NOMO-1 (cell line): Measurements from ENCODE around the gene CDH19.
A peak's percentile ranks its signal among the peaks of the same experiment; 100 is the strongest.

ENCODE experiments used
- DNase-seq, 2 experiments: peaks; one replicate each; lab custom pipeline; 2025; ENCODE audit not compliant: unreplicated experiment in 2 of 2; lab: John Stamatoyannopoulos, UW

Gene CDH19, protein sequence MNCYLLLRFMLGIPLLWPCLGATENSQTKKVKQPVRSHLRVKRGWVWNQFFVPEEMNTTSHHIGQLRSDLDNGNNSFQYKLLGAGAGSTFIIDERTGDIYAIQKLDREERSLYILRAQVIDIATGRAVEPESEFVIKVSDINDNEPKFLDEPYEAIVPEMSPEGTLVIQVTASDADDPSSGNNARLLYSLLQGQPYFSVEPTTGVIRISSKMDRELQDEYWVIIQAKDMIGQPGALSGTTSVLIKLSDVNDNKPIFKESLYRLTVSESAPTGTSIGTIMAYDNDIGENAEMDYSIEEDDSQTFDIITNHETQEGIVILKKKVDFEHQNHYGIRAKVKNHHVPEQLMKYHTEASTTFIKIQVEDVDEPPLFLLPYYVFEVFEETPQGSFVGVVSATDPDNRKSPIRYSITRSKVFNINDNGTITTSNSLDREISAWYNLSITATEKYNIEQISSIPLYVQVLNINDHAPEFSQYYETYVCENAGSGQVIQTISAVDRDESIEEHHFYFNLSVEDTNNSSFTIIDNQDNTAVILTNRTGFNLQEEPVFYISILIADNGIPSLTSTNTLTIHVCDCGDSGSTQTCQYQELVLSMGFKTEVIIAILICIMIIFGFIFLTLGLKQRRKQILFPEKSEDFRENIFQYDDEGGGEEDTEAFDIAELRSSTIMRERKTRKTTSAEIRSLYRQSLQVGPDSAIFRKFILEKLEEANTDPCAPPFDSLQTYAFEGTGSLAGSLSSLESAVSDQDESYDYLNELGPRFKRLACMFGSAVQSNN

DNA sequence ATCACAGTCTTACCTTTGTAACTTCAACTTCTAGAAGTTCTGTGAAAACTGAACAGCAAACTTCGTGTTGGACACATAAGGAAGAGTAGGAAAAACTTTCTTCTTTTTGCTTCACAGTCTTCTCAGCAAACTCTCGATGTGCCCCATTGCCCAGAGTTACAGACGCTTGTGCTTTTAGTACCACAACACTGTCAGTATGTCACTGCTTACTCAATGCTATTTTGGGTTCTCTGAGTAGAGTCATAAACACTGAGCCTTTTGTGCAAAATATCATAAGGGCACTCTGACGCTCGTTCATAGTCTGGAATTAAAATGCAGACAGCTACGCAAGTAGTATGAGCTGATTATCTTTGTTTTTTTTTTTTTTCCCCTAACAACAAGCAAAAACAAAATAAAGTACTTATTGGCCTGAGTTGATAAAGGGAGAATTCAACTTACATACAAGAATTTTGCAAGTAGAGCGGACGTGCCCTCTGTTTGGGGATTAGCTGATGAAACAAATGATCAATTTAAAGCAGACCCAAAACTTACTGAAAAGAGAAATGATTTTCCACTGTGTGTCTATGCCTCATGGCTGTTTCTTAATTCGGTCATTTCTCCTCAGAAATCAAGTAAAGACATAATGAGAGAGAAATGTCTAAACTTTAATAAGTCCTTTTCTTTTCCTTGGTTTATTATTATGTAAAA is at the start of gene CDH19:
Gene CDH19, minus strand, starts transcription at position 150 of the 687 bp plus-strand sequence. CDS start 31,886 bp downstream, outside the sequence.
- DNase-seq = no peak

DNA sequence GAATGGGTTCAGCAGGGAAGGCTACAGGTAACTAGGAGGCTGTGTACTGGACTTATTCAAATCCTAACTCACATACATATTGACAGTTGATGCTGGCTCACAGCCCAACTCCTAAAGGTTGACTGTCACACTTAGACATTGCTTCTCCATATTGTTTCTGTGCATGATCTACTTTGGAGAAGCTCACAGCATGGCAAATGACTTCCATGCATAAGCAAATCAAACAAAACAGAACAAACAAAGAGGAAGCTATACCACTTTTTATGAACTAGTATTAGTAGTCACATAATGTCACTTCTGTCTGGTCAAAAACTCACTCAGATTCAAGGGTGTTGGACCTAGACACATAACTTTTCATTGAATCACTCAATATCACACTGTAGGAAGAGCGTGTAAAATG is 43.8 kb upstream of the CDH19 start:
- DNase-seq = no peak

DNA sequence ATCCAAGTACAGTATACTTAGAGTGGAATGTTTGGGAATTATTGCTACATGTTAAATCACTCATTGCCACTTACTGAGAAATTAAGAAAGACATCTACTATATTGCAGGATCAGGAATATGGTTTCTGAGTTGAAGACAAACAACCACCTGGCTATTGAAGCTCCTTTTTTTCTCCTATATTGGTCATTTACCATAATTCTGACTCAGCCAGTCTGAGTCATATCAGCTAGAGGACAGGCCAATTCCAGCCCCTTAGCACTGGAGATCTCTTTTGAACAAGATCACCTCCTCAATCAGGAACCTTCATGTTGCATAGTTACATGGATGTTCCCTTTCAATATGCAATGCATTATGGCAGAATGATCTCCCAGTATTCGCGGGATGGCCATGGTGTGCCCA is 42.7 kb upstream of the CDH19 start:
- DNase-seq = no peak

DNA sequence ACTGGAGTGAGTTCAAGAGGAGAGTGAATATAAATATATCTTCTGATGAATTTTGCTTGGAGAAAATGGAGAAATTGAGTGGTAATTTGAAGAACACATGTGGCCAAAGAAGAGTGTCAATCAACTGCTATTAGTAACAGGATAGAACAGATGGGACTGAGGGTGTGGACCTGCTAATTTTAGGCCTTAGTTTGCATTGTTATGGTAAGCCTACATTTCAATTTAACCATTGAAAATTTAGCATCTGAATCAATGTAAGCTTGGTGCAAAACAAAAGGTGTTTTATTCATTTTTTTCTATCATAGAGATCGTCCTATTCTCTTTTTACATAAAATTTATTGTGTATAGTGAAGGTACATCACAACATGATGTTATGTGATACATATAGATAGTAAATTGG is 42.1 kb upstream of the CDH19 start:
- DNase-seq = no peak

DNA sequence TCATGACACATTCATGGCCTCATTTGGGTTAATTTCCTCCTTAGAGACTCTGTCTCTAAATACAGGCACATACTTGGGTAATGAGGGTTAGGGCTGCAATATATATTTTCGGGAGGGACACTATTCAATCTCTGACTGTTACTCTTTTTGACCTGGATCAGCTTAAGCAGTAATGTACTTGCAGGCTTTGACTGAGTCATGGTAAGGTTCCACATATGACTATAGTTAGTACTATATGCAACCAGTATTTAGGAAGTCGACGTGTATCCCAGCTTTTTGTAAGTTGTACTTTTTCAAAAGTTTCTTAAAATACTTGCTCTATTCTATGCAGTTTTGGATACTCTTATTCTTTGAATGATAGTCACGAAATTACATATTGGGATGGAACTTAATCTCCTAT is 37.2 kb upstream of the CDH19 start:
- DNase-seq = no peak

DNA sequence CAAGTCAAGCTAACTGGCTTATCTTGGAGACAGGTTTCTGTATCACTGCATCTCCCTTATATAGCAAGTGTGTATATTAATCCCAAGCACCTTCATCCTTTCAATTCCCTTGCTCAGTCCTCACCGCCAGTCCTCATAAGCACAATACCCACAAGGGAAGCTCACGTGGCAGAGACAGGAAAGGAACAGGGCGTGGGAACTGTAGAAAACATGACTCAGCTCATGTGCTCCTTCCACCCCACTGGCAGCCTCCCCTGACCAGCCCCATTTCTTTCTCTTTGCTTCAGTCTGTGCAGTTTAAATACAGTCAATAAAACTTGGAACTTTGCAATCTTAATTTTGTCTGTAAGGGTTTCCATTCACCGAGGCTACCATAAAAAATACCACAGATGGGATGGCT is 36.5 kb upstream of the CDH19 start:
- DNase-seq = no peak

DNA sequence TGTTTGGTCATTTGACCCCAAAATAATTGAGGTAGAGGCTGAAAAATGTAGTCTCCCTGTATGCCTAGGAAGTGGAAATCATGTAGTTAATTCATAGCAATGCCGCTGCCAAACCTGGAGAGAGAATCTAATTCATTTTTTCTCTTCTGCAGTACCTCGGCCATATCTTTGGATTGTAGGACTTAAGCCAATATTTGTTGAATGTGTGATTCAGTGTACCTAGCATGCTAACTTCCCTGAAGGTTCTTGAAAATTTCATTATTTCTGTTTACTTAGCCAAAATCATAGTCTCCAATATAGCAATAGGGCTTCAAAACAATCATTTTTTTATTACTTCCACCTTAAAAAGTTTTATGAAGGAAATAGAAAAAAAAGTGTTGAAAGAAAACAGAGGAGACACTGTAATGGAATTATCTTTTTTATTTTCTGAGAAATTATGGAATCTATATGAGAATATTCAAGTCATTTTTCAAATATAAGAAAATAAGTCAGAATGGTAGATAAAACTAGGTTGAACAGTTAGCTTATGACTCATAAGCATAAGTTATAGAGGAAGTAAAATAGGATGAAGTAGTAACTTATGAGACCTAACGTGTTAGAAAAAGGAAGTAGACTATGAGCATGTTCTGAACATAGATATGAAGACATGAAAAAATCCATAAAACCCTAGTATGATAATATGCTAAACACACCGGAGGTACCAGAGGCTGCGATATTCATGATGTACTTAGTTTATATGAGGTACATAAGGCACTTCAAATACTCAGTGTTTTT is 35.2 kb upstream of the CDH19 start:
- DNase-seq = peak; percentile 5 to 75

DNA sequence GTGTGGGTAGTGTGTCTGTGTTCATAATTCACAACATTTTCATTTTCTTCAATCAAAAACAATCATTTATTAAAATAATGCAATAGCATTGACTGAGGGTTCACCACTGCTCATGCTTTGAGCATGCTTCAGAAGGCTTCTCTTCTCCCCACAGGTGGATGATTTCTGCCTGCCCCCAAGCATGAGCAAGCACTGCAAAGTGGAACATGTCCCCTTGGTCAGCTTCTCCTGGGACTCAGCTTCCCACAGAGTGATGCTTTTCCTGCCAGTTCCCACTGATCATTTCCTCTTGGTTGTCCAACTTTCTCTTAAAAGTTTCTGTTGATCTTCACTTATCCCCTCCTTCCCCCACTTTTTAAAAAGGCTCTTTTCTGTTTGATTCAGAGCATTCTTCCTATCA is 31.5 kb upstream of the CDH19 start:
- no peak for DNase-seq

DNA sequence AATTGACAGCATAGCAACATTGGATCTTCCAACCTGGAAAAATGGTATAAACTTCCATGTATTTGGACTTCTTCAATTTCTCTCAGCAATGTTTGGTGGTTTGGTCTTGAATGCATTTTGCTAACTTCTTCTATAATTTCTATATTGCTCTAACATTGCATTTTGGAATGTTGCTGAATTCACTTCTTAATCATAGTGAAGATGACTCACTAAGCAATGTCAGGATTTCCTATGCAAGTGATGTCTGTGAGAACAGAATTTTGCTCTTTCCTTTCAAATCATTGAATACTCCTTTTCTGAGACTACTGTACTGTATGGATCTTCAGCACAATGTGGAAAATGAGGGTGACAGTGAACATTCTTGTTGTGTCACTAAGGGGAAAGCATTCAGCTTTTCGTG is 28.9 kb upstream of the CDH19 start:
- no peak for DNase-seq

DNA sequence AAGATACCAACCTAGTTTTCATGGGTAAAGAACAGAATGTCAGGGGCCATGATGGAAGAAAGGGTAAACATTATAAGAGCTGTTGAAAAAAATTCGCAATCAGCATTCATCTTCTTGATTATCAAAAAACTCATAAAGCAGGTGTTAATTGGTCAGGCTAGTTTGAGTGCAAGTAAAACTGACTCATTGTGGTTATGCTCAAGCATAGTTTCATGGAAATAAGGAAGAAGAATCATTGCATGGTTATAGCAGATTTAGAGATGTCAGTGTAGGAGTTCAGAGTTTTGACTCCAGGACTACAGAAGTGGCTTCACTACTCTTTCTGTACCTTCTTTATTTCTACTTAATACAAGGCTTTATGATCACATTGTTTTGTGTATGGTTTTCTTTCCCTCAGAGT is 26.9 kb upstream of the CDH19 start:
- DNase-seq = peak; percentile 4 to 56

DNA sequence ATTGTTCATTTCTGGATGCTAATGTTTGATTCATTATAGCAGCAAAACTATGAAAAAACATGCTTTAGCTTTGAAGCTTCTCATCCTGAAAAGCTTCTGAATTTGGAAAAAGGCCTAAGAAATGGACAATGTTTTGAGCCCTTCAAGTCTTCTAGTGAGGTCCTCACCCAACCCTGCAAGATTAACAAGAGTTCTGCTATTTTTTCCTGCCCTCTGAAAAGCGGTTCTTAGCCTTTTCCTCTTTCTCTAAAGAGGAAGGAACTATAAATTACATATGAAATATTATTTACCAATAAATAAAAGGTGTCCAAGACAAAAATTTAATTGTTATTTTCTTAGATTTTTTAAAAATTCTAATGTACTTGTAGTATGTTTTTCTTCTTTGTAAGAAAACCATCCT is 19.9 kb upstream of the CDH19 start:
- peak in 1 of 2 experiments; percentile 9 for DNase-seq

DNA sequence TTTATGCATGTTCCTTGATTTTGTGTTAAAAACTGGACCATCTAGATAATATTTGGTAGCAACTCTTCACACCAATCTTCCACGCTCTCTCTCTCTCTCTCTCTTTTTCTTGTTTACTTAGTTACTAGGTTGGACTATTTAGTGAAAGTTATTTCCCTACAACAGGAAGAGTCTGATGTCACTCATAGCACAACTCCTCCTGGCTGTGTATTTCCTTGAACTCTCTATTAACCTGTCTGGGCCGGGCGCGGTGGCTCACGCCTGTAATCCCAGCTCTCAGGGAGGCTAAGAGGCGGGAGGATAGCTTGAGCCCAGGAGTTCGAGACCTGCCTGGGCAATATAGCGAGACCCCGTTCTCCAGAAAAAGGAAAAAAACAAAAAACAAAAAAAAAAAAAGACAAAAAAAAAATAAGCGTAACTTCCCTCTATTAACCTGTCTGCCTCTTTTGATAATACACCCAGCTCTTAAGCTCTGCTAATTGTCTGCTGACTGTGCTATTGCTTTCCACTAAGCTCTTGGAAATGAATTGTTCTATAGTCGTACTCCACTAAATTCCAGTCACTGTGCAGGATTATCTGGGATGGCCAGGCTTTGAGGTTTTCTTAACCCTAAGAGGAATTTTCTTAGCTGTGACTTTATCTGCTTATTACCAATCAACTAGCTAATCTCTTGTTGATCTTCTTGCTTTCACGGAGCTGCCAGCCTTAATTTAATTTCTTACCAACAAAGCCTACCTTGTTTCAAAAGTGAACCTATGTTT is 18.1 kb upstream of the CDH19 start:
- no peak for DNase-seq

DNA sequence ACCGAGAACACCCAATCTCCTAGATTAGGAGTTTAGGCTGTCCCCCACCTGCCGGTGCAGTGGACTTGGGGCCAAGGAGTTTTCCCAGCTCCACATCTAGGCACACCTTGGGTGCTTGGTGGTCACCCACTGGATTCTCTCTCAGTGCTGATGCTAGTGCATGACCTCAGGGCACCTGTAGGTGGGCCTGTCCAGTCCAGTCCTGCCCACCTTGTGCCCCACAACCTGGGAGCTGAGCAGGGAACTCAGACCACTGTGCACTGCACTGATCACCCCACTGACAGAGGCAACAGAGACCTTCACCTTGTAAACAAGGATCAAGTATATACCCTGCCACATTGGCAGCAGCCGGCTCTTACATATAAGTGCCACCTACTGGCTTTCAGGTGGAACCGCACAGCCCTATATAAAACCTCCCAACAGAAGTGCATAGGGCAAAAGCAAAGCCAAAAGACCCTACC is 12.7 kb upstream of the CDH19 start:
- no peak for DNase-seq

DNA sequence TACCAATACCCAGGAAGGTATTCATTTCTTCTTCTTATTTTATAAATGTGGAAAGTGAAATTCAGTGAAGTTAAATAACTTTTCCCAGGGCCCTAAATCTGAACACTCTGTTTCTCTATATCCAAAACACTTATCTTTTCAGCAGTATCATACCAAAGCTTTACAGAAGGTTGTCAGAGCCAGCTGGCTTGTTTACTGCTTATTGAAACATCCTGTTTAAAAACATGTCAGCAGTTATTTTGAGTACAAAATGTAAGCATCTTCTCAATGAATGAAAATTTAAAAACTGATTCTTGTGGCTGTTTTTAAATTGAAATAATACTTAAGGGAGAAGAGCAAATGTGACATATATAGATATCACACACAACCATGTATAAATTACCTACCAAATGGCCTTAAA is 11.3 kb upstream of the CDH19 start:
- no peak for DNase-seq

DNA sequence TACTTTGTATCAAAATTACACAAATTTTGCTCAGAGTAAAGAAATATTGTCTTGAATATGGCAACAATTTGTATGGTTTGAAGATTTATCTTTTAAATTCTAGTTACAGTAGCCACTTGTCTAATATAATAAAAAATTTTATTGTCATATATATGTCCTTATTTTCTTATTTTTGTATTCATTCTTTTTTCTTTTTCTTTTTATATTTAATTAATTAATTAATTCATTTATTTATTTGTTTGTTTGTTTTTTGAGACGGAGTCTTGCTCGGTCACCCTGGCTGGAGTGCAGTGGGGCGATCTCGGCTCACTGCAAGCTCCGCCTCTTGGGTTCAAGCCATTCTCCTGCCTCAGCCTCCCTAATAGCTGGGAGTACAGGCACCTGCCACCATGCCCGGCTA is 3.7 kb upstream of the CDH19 start:
- no peak for DNase-seq

DNA sequence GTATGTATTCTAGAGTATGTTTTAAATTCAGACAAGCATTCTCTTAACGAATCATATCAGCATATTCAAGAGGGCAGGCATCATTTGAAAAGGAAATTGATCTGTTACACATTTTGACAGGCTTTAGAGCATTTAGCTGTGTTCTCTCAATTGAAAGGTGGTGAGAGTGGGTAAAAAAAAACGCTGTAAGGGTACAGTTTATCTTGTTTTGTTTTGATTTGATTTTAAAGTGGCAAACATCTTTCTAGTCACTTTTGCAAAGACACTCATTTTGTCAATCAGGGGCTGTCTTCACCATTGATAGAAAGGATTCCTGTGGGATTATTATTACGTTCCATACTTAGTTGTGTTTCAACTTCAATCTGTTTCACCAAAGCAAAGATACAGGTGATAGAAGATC is 2.2 kb downstream of the CDH19 start:
- DNase-seq = no peak

DNA sequence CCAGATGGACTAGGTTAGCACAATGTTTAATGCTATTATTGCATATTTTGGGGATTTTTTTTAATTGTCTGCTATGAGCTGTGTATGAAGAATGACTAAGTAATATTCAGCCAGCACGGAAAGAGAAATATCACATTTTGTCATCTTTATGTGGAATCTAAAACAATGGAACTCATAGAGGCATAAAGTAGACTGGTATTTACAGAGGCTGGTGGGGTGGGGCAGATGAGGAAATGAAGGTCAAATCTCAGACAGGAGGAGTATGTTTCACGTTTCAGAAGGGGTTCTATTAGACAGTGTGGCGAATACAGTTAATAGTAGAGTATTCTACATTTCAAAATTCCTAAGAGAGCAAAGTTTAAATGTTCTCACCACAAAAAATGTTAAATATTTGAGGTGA is 4.7 kb downstream of the CDH19 start:
- DNase-seq = no peak

DNA sequence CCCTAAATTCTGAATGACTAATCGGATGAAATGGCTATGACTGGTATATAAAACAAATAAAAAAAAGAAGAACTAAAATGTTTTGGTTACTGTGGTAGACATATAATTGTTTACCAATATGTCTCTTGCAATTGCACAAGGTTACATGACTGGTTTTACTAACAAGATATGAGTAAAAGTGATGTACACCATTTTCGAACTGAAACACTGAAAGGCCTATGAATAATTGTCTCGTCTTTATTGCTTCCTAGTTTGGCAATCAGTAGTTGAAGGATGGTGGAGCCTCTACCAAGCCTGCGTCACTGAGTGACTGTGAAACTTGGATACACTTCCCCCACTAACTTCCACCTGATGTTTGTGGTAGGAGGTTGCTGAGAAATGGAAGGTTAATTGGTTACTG is 16.5 kb downstream of the CDH19 start:
- no peak for DNase-seq

DNA sequence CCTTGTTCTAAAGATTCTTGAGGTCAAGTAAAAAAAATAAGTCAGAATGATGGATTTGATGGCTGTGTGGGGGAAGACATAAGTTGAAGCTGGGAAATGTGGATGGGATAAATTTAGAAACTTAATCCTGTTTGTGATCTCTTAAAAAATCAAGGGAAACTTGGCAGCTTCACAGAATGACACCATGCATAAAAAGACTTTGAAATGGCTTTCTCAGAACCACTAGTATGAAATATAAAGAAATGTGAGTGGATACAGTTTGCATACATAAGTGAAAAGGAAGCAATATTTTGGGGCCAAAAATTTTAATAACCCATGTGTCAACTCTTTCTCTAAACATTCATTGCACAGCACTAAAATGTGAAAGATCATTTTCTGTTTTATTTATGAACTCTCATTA is 21.7 kb downstream of the CDH19 start:
- no peak for DNase-seq

DNA sequence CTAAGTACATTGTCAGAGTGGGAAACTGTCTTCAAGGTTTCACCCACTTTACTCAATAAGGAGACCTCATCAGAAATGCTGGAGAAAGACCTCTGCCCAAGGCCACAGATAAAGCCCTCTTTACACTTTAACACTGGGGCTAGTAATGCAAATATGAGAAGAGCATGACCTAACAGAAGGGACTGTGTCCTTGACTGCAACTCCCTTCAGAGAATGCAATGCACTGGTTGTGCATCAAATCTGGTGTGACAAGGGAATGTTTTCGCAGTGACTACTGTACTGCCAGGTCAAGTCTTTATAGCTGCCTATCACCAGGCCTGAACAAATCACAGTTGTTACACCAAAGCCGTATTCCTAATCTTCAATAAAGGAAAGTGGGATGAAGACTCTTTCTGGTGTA is 28.6 kb downstream of the CDH19 start:
- DNase-seq = no peak
